MM.1S (cell line): ENCODE measurements around the gene RDH14.

Experiments used
- EZH2 ChIP-seq: fragments of 300-600 bp; sonication (generic); optimal IDR thresholded peaks from 2 replicates; pipeline ENCODE3; 2017; ENCODE audit warnings: low read depth, mild to moderate bottlenecking, antibody characterized with exemption, low read length, mixed read lengths
- EZH2phosphoT487 ChIP-seq: fragments of 300-600 bp; sonication (generic); IDR thresholded peaks from 2 replicates; pipeline ENCODE4 v1.6.1; 2018; ENCODE audit warnings: antibody characterized with exemption, low read length
- TF ChIP-seq, protein P1 (sequence below): fragments of 300-600 bp; sonication (generic); IDR thresholded peaks from 2 replicates; pipeline ENCODE4 v1.5.1; 2016; ENCODE audit warnings: antibody characterized with exemption, low read length, mixed read lengths

GRCh38 chr2:18548621-18549020 is 11.8 kb downstream of the RDH14 start:
- TF ChIP-seq, protein P1, sequence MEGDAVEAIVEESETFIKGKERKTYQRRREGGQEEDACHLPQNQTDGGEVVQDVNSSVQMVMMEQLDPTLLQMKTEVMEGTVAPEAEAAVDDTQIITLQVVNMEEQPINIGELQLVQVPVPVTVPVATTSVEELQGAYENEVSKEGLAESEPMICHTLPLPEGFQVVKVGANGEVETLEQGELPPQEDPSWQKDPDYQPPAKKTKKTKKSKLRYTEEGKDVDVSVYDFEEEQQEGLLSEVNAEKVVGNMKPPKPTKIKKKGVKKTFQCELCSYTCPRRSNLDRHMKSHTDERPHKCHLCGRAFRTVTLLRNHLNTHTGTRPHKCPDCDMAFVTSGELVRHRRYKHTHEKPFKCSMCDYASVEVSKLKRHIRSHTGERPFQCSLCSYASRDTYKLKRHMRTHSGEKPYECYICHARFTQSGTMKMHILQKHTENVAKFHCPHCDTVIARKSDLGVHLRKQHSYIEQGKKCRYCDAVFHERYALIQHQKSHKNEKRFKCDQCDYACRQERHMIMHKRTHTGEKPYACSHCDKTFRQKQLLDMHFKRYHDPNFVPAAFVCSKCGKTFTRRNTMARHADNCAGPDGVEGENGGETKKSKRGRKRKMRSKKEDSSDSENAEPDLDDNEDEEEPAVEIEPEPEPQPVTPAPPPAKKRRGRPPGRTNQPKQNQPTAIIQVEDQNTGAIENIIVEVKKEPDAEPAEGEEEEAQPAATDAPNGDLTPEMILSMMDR: no peak
- TF ChIP-seq EZH2: no peak
- TF ChIP-seq EZH2phosphoT487: no peak
